HG02610 (cell line): ENCODE data around the gene MIEF1.
"Not testable (repeated sequence)": the region's sequence is repeated elsewhere in the genome, so short reads cannot be mapped to it uniquely, and the experiment has no call there.

Experiments
- ATAC-seq: cut with Tn5 transposase; IDR thresholded peaks from one replicate; pipeline ENCODE4 v1.9.1; 2021; ENCODE audit warnings: mild to moderate bottlenecking, moderate library complexity; ENCODE audit not compliant: unreplicated experiment

MIEF1 gene

GRCh38 chr22:39512026-39512425 lies 9.9 kb downstream of the MIEF1 start:
- no peak for ATAC-seq

DNA sequence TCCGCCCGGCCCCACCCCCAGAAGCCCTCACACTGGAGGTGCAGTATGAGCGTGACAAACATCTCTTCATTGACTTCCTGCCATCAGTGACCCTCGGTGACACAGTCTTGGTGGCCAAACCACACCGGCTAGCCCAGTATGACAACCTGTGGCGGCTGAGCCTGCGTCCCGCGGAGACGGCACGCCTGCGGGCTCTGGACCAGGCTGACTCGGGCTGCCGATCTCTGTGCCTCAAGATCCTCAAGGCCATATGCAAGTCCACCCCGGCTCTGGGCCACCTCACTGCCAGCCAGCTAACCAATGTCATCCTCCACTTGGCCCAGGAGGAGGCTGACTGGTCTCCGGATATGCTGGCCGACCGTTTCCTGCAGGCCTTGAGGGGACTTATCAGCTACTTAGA lies 11.7 kb downstream of the MIEF1 start:
- ATAC-seq: no peak

DNA sequence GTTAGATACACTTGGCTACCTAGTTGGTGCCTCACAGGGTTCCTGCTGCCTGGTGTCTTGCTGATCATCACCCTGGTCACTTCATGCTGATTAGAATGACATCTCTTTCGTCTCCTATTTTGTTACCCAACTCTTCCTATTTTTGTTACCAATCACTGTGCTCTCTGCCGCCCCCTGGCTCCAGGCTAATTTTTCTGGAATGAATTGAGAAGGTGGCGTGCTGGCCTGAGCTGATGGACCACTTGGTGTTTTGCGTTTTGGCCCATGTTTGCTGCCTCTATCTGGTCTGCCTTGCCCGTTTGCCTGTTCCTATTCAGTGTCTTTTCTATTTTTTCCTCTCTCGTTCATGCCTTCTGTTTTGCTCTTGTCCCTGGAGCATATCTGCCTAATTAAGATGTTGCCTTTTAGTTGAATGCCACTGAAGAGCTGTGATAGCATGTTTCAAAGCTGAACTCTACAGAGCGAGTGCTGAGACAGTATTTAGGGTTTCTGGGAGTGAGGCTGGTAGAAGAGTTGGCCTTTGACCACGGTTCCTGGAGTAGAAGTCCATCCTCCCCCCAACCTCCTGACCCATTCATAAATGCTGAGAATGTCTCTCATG lies 12.4 kb downstream of the MIEF1 start:
- ATAC-seq: no peak

GRCh38 chr22:39515266-39516050 lies 13.4 kb downstream of the MIEF1 start:
- no peak for ATAC-seq

GRCh38 chr22:39517470-39517869 lies 15.4 kb downstream of the MIEF1 start:
- ATAC-seq: no peak

DNA sequence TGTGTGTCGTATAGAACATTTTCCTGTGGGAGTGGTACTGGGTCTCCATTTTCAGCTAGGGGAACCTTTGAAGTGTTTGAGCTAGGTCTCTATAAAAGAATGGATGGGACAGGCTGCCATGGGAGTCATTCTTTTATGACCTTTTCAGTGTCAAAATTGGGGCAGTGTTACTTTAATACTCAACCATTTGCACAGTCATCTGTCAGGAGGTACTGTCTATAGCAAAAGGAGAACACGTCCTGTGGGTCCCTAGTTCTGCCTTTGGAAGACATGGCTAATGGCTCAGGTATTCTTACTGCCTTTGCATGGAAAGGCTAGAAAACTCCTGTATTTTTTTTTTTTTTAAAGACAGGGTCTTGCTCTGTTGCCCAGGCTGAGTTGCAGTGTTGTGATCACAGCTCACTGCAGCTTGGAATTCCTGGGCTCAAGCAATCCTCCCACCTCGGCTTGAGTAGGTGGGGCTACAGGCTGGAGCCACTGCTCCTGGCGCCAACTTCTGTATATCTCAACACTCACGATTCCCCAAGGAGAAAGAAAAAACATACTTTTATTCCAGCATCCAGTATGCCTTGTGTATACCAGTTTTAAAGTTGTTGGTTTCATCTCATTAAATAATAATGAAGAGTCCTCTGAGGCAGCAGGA lies 16.2 kb downstream of the MIEF1 start:
- no peak for ATAC-seq

- ATAC-seq: no peak
Observed at GRCh38 chr22:39518996-39519680, 17.0 kb downstream of the MIEF1 start.

GRCh38 chr22:39519681-39520225 lies 17.7 kb downstream of the MIEF1 start:
- peak; percentile 72 for ATAC-seq

- peak; percentile 34 for ATAC-seq
Observed at GRCh38 chr22:39520226-39521105, 18.4 kb downstream of the MIEF1 start, which contains the start of gene ATF4. Gene ATF4, plus strand, starts transcription at chr22:39520562. Its CDS starts 884 bp downstream, at chr22:39521446.

GRCh38 chr22:39521106-39521885 lies 19.2 kb downstream of the MIEF1 start:
- peak; percentile 33 for ATAC-seq

DNA sequence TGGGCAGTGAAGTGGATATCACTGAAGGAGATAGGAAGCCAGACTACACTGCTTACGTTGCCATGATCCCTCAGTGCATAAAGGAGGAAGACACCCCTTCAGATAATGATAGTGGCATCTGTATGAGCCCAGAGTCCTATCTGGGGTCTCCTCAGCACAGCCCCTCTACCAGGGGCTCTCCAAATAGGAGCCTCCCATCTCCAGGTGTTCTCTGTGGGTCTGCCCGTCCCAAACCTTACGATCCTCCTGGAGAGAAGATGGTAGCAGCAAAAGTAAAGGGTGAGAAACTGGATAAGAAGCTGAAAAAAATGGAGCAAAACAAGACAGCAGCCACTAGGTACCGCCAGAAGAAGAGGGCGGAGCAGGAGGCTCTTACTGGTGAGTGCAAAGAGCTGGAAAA lies 20.0 kb downstream of the MIEF1 start:
- not testable (repeated sequence) for ATAC-seq

DNA sequence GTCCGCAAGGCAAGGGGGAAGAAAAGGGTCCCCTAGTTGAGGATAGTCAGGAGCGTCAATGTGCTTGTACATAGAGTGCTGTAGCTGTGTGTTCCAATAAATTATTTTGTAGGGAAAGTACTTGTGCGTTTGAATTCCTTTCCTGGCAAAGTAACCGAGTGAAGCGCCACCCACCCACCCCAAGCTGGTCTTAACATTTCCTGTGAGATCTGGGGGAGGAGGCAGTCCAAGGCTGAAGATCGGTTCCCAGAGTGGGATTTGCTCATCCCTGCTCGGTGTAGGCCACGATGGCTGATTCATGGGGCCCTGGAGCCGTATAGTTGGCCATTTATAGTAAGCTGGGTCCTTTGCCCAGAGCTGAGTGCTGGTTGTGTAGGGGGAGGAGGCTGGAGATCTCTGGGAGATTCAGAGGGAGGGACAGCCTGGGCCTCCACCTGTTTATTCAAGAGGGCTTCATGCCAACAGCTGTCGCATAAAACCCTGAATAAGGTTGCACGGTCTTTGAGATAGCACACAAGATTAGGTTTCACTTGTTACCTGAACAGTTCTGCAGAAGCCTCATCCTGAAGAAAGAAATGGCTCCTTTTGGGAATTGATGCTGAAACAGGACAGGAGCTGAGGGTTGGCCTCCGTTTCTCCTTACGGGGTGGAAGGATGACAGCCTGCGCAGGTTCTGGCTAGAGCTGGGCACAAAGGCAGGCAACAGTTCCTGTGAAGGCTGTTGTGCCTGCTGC lies 20.6 kb downstream of the MIEF1 start:
- ATAC-seq: no peak

- ATAC-seq: no peak
Observed at GRCh38 chr22:39524089-39524752, 22.1 kb downstream of the MIEF1 start.

GRCh38 chr22:39524753-39525657 lies 22.9 kb downstream of the MIEF1 start:
- ATAC-seq: no peak

- no peak for ATAC-seq
Observed at GRCh38 chr22:39525658-39525975, 23.5 kb downstream of the MIEF1 start.

- ATAC-seq: no peak
Observed at GRCh38 chr22:39526736-39527171, 24.7 kb downstream of the MIEF1 start.

DNA sequence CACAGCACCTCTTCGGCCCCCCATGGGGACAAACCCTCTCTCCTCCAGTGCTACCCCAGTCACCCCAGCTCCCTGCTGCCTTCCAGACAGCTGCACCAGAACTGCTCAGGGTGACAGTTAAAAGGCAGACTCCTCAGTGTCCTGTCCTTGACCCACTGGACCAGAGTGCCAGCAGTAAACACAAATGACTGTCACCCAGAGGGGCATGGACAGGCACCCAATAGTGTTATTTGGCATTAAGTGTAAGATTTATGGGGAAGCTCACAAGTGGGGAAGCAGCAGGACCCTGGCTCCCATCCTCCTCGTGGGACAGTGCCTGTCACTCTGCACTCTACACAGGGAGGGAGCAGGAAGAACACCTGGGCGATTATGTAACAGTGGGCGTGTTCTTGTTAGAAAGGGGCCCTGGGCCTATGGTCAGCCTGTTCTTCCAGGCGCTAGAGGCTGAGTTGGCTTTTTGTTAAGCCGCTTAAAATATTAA lies 25.4 kb downstream of the MIEF1 start:
- no peak for ATAC-seq
